Activated CD4-positive, CD25-positive, alpha-beta regulatory T cell (primary cell): ENCODE data around the gene ZNF436.
"Not testable (repeated sequence)": the region's sequence is repeated elsewhere in the genome, so short reads cannot be mapped to it uniquely, and the experiment has no call there.

Source experiments
- DNase-seq, 4 experiments: peaks; one replicate each; lab custom pipeline; 2025; lab: John Stamatoyannopoulos, UW

ZNF436 gene

DNA sequence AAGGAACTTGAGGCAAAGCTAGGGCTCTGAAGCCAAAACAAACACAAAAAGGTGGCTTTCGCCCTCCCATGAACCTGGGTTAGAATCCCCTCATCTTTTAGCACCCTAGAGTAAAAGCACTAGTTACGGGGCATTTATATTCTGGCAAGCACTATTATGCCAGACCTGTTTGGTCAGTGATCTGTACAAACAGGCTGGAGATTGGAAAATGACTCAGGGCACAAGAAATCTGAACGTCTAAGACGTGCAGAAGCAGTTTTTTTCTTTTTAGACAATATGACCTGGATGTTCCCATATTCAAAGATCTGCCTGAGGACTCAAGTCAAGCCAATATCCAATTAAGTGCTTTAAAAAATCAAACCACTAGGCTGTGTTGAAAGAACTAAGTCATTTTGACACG is 3.0 kb downstream of the ZNF436 start:
- DNase-seq, result no peak

GRCh38 chr1:23366146-23366545 is 3.5 kb downstream of the ZNF436 start:
- no peak for DNase-seq

GRCh38 chr1:23362218-23362713 is 7.4 kb downstream of the ZNF436 start:
- no peak for DNase-seq

DNA sequence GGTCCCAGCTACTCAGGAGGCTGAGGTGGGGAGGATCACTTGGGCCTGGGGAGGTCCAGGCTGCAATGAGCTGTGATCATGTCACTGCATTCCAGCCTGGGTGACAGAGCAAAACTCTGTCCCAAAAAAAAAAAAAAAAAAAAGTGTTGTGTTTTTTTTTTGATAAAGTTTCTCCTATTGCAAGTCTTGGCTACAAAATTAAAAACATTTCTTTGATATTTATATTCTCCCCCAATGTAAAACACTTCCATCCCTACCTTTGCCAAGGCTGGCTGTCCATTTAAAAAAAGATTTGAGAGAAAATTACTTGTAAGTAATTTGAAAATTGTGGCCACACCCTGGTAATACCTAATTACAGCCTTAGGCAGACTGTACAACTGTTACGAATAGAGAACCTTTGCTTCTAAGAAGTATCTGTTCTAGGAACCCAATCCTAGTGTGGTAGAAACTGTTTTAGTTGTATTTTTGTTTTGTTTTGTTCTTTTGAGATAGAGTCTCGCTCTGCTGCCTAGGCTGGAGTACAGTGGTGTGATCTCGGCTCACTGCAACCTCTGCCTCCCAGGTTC is 11.2 kb downstream of the ZNF436 start:
- DNase-seq, result no peak

DNA sequence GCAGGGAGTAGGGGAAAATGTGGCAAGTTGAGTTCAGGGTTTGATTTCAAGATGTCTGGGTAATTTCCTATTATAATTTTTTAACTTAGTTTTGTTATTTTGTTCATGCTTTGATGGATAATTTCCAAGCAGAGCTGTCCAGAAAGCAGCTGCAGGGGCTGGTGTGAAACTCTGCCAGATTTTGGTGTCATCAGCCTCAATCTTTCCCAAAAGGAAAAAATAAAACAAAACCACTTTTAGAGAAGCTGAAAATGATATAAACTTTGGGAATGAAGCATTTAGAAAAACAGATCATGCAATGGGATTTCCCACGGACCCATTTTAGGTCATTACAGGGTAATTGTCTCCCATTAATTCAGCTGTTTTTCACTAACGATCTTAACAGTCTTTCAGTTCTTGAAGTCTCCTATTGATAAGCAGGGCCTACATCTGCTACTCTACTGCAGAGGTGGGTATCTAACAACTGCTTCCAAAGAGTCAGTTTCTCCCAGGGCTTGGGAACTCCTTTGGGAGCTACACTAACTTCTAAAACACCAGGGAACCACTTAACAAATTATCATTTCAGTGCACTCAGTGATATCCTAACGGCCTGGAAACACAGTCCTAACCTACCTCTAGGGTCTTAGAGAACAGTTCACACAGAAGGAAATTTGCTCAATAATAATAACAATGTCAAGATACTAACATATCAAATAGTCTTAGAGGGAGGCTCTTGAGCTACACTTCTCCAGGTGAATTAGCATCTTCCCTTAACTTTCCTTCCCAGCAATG is 12.3 kb downstream of the ZNF436 start:
- DNase-seq, result no peak

- no peak for DNase-seq
Measured at GRCh38 chr1:23356471-23357137, 13.0 kb downstream of the ZNF436 start.

GRCh38 chr1:23354245-23354644 is 15.4 kb downstream of the ZNF436 start:
- DNase-seq, result no peak

DNA sequence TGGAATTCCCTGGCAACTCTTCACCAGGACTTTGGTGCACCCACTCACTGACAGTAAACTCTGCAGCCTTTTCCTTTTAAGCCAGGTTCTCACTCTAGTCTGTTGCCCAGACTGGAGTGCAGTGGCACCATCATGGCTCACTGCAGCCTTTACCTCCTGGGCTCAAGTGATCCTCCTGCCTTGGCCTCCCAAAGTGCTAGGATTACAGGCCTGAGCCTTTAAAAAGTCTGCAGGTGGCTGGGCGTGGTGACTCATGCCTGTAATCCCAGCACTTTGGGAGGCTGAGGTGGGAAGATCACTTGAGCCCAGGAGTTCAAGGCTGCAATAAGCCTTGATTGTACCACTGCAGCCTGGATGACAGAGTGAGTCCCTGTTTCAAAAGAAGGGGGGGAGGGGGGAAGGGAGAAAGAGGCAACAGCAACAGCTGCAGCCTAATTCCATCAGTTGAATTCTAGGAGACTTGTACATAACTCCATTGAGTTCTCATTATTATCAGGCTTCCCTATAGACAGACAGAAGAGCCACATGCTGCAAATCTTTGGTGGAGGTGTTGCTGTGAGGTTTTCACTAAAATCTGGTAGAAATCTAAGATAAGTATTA is 17.4 kb downstream of the ZNF436 start:
- no peak for DNase-seq

DNA sequence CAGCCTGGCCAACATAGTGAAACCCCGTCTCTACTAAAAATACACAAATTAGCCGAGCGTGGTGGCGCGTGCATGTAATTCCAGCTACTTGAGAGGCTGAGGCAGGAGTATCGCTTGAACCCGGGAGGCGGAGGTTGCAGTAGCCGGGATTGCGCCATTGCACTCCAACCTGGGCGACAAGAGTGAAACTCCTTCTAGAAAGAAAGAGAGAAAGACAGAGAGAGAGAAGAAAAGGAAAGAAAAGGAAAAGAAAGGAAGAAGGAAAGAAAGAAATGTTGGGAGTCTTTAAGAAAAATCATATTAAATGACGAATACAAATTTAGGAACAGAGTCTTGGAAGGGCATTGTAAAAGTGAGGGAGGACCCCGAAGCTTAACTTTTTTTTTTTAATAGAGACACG is 23.7 kb downstream of the ZNF436 start:
- DNase-seq, result no peak

GRCh38 chr1:23344987-23345472 is 24.6 kb downstream of the ZNF436 start:
- DNase-seq, result no peak

DNA sequence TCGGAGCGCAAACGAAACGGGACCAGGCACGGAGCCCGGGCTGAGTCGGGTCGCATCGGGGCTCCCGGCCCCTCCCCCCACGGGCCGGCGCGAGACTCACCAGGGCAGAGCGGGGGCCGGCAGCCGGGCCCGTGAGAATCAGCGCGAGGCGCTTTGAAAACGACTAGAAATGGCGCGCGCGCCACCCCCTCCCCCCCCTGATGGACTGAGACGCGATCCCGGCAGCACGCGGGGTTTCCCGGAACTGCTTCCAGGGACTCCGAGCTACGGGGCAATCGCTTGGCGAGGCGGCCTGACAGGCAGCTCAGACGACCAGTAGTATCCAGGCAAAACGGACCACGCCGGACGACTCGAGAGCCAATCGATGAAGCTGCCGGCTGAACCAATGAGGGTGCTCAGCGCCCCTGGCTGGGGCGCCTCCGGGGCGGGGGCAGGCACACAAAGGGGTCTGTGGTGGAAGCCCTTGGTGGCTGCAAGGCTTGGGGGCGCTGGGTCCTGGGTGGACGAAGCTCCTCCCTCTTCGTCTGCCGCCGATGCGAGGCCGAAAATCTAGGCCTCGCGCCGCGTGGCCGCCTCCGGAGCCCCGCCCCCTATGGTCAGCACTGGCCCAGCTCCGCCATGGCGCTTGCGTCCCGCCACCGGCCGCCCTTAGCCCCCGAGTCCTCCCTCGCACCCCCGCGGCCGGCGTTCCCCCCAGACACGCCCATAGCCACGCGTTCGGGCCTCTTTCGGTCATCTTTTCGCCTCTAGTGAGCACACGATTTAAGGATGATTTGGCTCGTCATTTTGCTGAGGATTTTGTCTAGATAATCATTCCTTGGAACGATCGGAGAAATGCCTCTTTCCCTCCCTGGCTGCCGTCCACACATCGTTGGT is 25.3 kb downstream of the ZNF436 start, which contains the start of gene HNRNPR:
Gene HNRNPR, minus strand, starts transcription at position 174 of the 876 bp plus-strand sequence. CDS start 3,276 bp downstream, outside the sequence.
- peak; percentile 95 to 97 (median 97) for DNase-seq

- peak in 1 of 4 experiments; percentile 16 for DNase-seq
Measured at GRCh38 chr1:23343221-23344110, 26.2 kb downstream of the ZNF436 start.

GRCh38 chr1:23341931-23342692 is 27.5 kb downstream of the ZNF436 start:
- no peak for DNase-seq

DNA sequence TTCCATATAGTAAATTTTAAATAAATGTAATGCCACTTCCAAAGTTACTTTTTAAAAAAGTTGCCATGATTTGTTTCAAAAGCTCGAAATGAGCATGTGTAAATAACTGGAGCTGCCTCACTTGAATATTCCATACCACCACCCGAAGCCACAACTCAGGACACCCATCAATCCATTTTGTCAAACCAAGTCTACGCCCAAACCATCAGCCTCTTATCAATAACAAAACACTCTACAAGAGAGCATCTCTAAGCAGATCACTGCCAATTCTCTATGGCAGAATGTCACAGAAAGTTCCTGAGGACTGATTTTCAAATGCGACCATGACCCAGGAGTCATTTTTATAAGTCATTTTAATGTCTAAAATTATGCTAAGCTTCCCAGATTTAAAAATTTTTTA is 30.0 kb downstream of the ZNF436 start:
- no peak for DNase-seq

GRCh38 chr1:23337869-23338268 is 31.8 kb downstream of the ZNF436 start:
- no peak for DNase-seq

DNA sequence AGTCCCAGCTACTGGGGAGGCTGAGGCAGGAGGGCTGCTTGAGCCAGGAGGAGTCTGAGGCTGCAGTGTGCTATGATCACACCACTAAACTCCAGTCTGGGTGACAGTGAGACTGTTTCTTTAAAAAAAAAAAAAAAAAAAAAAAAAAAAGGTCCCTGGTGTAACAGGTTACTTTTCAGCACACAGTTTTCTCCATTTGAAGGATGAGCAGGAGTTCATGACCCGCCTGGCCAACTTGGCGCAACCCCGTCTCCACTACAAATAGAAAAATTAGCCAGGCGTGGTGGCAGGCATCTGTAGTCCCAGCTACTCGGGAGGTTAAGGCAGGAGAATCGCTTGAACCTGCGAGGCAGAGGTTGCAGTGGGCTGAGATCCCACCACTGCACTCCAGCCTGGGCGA is 37.9 kb downstream of the ZNF436 start:
- no peak for DNase-seq

GRCh38 chr1:23330846-23331245 is 38.8 kb downstream of the ZNF436 start:
- no peak for DNase-seq

DNA sequence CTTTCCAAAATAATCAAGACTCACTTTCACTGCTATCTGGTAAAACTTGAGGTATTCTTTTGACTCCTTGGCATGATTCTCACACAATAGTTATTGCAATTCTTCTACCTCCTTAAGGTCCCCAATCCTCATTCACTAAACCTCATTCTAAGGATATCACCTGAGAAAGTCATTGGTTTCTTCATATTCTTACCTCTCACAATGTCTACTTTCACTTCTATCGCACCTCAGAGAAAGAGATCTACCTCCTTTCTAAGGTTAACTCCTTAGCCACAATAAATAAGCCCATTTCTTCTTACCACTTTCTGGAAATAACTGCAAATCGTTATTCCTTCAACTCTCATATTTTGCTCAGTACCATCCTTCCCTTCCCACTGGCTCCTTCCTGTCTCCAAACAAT is 44.2 kb downstream of the ZNF436 start:
- no peak for DNase-seq

DNA sequence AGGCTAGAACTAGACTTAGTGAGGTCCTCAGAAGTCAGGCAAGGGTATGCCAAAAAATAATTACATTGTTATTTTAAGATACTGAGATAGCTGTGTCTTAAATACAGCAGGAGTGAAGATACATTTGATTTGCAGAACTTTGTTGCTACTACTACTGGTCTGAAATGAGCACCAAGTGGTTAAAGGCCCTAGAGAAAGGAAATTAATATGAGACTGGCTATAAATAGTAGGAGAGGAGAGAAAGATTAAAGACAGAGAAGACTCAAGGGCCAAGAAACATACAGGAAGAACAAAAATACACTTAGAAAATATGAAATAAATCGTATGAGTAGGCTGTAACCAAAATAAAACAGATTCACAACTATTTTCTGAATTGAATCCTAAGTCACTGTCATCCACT is 46.9 kb downstream of the ZNF436 start:
- DNase-seq, result no peak

DNA sequence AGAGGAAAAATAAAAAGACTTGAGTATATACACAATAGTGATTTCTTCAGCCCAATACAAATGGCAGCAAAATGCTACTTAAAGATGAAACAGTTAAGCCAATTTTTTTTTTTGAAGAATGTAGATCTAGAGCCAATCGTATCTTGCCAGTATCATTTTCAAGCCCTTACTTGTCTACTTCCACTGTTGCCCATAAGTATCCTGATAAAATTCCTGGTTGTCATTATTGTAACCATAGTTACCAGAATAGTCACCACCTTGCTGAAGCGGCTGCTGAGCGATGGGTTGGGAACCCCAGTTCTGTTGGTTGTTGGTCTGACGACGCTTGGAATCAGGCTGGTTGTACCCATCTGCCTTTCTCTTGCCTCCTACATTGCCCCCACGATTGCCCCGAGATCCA is 59.4 kb downstream of the ZNF436 start:
- DNase-seq, result not testable (repeated sequence)
